Urinary bladder (tissue), 4 donors: ENCODE measurements around the gene LHX1. TPM values are rescaled to one million over a fixed set of nuclear protein-coding genes. Genes with fewer than 3 reads are reported as not detected.

Experiments used
- DNase-seq: peaks from one replicate; pipeline ENCODE4 v3.0.0-alpha.2; 2015; ENCODE audit errors: extremely low spot score
- H3K27ac ChIP-seq: one replicate; pipeline ENCODE4 v1.5.1; 2013; ENCODE audit warnings: low read depth, mild to moderate bottlenecking, moderate library complexity
- H3K36me3 ChIP-seq: one replicate; pipeline ENCODE4 v1.6.1; 2013; ENCODE audit warnings: mild to moderate bottlenecking, moderate library complexity; ENCODE audit not compliant: insufficient read depth
- H3K4me1 ChIP-seq: one replicate; pipeline ENCODE4 v1.6.1; 2013; ENCODE audit warnings: mild to moderate bottlenecking, moderate library complexity; ENCODE audit not compliant: insufficient read depth
- H3K4me3 ChIP-seq: one replicate; pipeline ENCODE4 v1.5.1; 2013; ENCODE audit warnings: low read depth, low read length
- WGBS: extraction: QIAGEN DNeasy Blood & Tissue Kit; methylation state at CpG from one replicate; pipeline ENCODE4 v1.1.7; 2013; 5-methylcytosine and 5-hydroxymethylcytosine counted together
- polyA plus RNA-seq: library from polyadenylated mRNA; stranded (reverse); fragments of 200-250 nt; gene quantifications from one replicate; pipeline ENCODE4 v1.2.3, GENCODE V29; 2013
- total RNA-seq: library from RNA; depleted of rRNA; stranded (reverse); fragments of >200 nt; gene quantifications from one replicate; pipeline ENCODE4 v1.2.3, GENCODE V29; 2014
- donor health status: healthy with polysubstance abuse.
- donor health status: healthy.

LHX1 gene
- 0.05 TPM for total RNA-seq
- polyA plus RNA-seq, result not detected

GRCh38 chr17:36937001-36937958 lies at the start of gene LHX1:
Gene LHX1, plus strand, starts transcription at chr17:36937475. Its CDS starts 723 bp downstream, at chr17:36938198.
- Histone ChIP-seq H3K4me1 (no peaks in the 10 kb centered on the region), H3K27ac (no peak within 1 kb of the TSS), H3K36me3 (no peaks in the 10 kb centered on the region), H3K4me3 (peak within 1 kb of the TSS; percentile 9)
- DNase-seq, result no peak
- WGBS, result 2% methylated on average over 75 of the region's 75 CpGs

- no peak overlapping the region for H3K27ac ChIP-seq
- DNase-seq, result no peak
- H3K36me3 ChIP-seq, result no peaks in the 10 kb centered on the region
- WGBS, result 61% methylated on average over 8 of the region's 8 CpGs
- H3K4me3 ChIP-seq, result no peak overlapping the region
- H3K4me1 ChIP-seq, result no peaks in the 10 kb centered on the region
These were observed 48.9 kb upstream of the LHX1 start for GRCh38 chr17:36888236-36888951.

- Histone ChIP-seq H3K36me3 (no peaks in the 10 kb centered on the region), H3K4me3 (no peak overlapping the region), H3K27ac (no peak overlapping the region), H3K4me1 (no peaks in the 10 kb centered on the region)
- 47% methylated on average over 8 of the region's 8 CpGs for WGBS
- DNase-seq, result no peak
These were observed 47.4 kb upstream of the LHX1 start for GRCh38 chr17:36889770-36890349.

- DNase-seq, result no peak
- Histone ChIP-seq H3K27ac (no peak overlapping the region), H3K36me3 (no peaks in the 10 kb centered on the region), H3K4me1 (no peaks in the 10 kb centered on the region), H3K4me3 (no peak overlapping the region)
- 49% methylated on average over 13 of the region's 13 CpGs for WGBS
These were observed 46.7 kb upstream of the LHX1 start for GRCh38 chr17:36890398-36891168.

GRCh38 chr17:36892112-36892838 lies 45.0 kb upstream of the LHX1 start:
- H3K27ac ChIP-seq, result no peak overlapping the region
- no peak overlapping the region for H3K4me3 ChIP-seq
- WGBS, result 76% methylated on average over 7 of the region's 7 CpGs
- no peaks in the 10 kb centered on the region for H3K36me3 ChIP-seq
- H3K4me1 ChIP-seq, result no peaks in the 10 kb centered on the region
- DNase-seq, result no peak

GRCh38 chr17:36894177-36894576 lies 43.1 kb upstream of the LHX1 start:
- H3K27ac ChIP-seq, result no peak overlapping the region
- H3K36me3 ChIP-seq, result no peaks in the 10 kb centered on the region
- H3K4me1 ChIP-seq, result no peaks in the 10 kb centered on the region
- H3K4me3 ChIP-seq, result no peak overlapping the region
- 80% methylated on average over 9 of the region's 9 CpGs for WGBS
- DNase-seq, result no peak

- no peaks in the 10 kb centered on the region for H3K36me3 ChIP-seq
- no peak overlapping the region for H3K27ac ChIP-seq
- no peak for DNase-seq
- WGBS, result 79% methylated on average over 5 of the region's 5 CpGs
- H3K4me1 ChIP-seq, result no peaks in the 10 kb centered on the region
- H3K4me3 ChIP-seq, result no peak overlapping the region
These were observed 42.4 kb upstream of the LHX1 start for GRCh38 chr17:36894925-36895324.

GRCh38 chr17:36899250-36900159 lies 37.8 kb upstream of the LHX1 start:
- Histone ChIP-seq H3K27ac (no peak overlapping the region), H3K4me1 (no peaks in the 10 kb centered on the region), H3K36me3 (no peaks in the 10 kb centered on the region), H3K4me3 (no peak overlapping the region)
- DNase-seq, result no peak
- 57% methylated on average over 7 of the region's 7 CpGs for WGBS

- H3K27ac ChIP-seq, result no peak overlapping the region
- DNase-seq, result no peak
- no peaks in the 10 kb centered on the region for H3K4me1 ChIP-seq
- no peak overlapping the region for H3K4me3 ChIP-seq
- H3K36me3 ChIP-seq, result no peaks in the 10 kb centered on the region
- whole genome bisulfite sequencing, result 57% methylated on average over 7 of the region's 7 CpGs
These were observed 37.1 kb upstream of the LHX1 start for GRCh38 chr17:36900160-36900512.

GRCh38 chr17:36901506-36901905 lies 35.8 kb upstream of the LHX1 start:
- no peak for DNase-seq
- no peaks in the 10 kb centered on the region for H3K4me1 ChIP-seq

GRCh38 chr17:36907407-36907806 lies 29.9 kb upstream of the LHX1 start:
- no peak overlapping the region for H3K27ac ChIP-seq
- H3K36me3 ChIP-seq, result no peaks in the 10 kb centered on the region
- no peak for DNase-seq
- WGBS, result 47% methylated on average over 10 of the region's 10 CpGs
- H3K4me1 ChIP-seq, result peaks cover 2% of the 10 kb centered on the region
- H3K4me3 ChIP-seq, result no peak overlapping the region

More at GRCh38 chr17:36901506-36901905, 35.8 kb upstream of the LHX1 start:
- Histone ChIP-seq H3K36me3 (no peaks in the 10 kb centered on the region), H3K4me3 (no peak overlapping the region), H3K27ac (no peak overlapping the region)
- 42% methylated on average over 14 of the region's 14 CpGs for WGBS

- no peaks in the 10 kb centered on the region for H3K36me3 ChIP-seq
- H3K4me1 ChIP-seq, result peaks cover 2% of the 10 kb centered on the region
- 69% methylated on average over 5 of the region's 5 CpGs for WGBS
- H3K4me3 ChIP-seq, result no peak overlapping the region
- H3K27ac ChIP-seq, result no peak overlapping the region
- DNase-seq, result no peak
These were observed 26.8 kb upstream of the LHX1 start for GRCh38 chr17:36910513-36910912.
